B cell (primary cell): Measurements from ENCODE around the gene BLTP1. TPM values are rescaled to one million over a fixed set of nuclear protein-coding genes. Genes with fewer than 3 reads are reported as not detected.
"Not testable (repeated sequence)": the region's sequence is repeated elsewhere in the genome, so short reads cannot be mapped to it uniquely, and the experiment has no call there.

Experiments
- ATAC-seq: fragments of 200-7000 bp; cut with Tn5 transposase; one replicate; pipeline ENCODE4 v1.10.0; 2021; ENCODE audit warnings: low read depth, mild to moderate bottlenecking, moderate number of reproducible peaks, moderate library complexity
- CTCF ChIA-PET: fragments of 350-600 bp; sonication (Branson Sonifier 250); formaldehyde crosslinking; loops from one replicate; lab custom pipeline; 2021; ENCODE audit warnings: antibody characterized with exemption, inconsistent platforms; lab: Charles Lee
- POLR2A ChIA-PET: fragments of 350-600 bp; sonication (Branson Sonifier 250); formaldehyde crosslinking; loops from one replicate; lab custom pipeline; 2021; ENCODE audit warnings: antibody characterized with exemption; lab: Charles Lee
- DNase-seq: peaks from one replicate; pipeline ENCODE4 v3.0.0; 2013
- H2AFZ ChIP-seq: 2 replicates; pipeline ENCODE4 v1.6.1; 2012; ENCODE audit warnings: mild to moderate bottlenecking, low read depth, low read length; ENCODE audit not compliant: insufficient read depth, poor library complexity, severe bottlenecking
- H3K27ac ChIP-seq, 2 donors: 1 replicate in 1 of 2; 2 replicates in 1 of 2; pipeline ENCODE4 v1.5.1; 2012 to 2013; ENCODE audit warnings: low read length in 2 of 2, mild to moderate bottlenecking in 2 of 2, moderate library complexity in 1 of 2
- H3K27me3 ChIP-seq, 4 experiments: fragments of 200-600 bp in 1 of 4; sonication (generic) in 1 of 4; replicated peaks in 1 of 4; 1 replicate in 2 of 4; 2 replicates in 2 of 4; pipeline versions ENCODE4 v1.6.1 to v1.7.0; 2013 to 2016; ENCODE audit warnings: low read length in 3 of 4, mild to moderate bottlenecking in 2 of 4, mixed read lengths in 1 of 4, moderate library complexity in 1 of 4; ENCODE audit not compliant: insufficient read depth in 4 of 4, control insufficient read depth in 3 of 4; ENCODE audit errors: control extremely low read depth in 1 of 4
- H3K36me3 ChIP-seq, 2 experiments: replicated peaks in 1 of 2; 1 replicate in 1 of 2; 2 replicates in 1 of 2; pipeline versions ENCODE4 v1.6.1 to v1.7.1; 2013; ENCODE audit warnings: low read length in 1 of 2; ENCODE audit not compliant: insufficient read depth in 2 of 2, control insufficient read depth in 1 of 2; ENCODE audit errors: control extremely low read depth in 1 of 2, extremely low read depth in 1 of 2
- H3K4me1 ChIP-seq, 2 donors: fragments of 200-600 bp in 1 of 2; sonication (generic) in 1 of 2; 1 replicate in 1 of 2; 2 replicates in 1 of 2; pipeline versions ENCODE4 v1.5.1 to v1.6.1; 2013 to 2017; ENCODE audit warnings: low read length in 2 of 2; ENCODE audit not compliant: control insufficient read depth in 2 of 2, insufficient read depth in 2 of 2
- H3K4me2 ChIP-seq: replicated peaks from 2 replicates; pipeline ENCODE3; 2012; ENCODE audit warnings: mild to moderate bottlenecking, low read depth, low read length; ENCODE audit not compliant: poor library complexity, severe bottlenecking
- H3K4me3 ChIP-seq, 5 experiments: fragments of 200-600 bp in 1 of 5; sonication (generic) in 1 of 5; 1 replicate in 3 of 5; 2 replicates in 2 of 5; pipeline versions ENCODE4 v1.5.1 to v1.7.0; 2011 to 2016; ENCODE audit warnings: low read length in 4 of 5, mild to moderate bottlenecking in 4 of 5, low read depth in 2 of 5, control low read depth in 1 of 5, moderate library complexity in 1 of 5; ENCODE audit not compliant: insufficient read depth in 1 of 5; ENCODE audit errors: control extremely low read depth in 1 of 5, extremely low read depth in 1 of 5
- H3K79me2 ChIP-seq: fragments of 200-600 bp; sonication (generic); one replicate; pipeline ENCODE4 v1.6.0; 2016; ENCODE audit warnings: low read length; ENCODE audit not compliant: control insufficient read depth, insufficient read depth
- H3K9ac ChIP-seq: fragments of 200-600 bp; sonication (generic); 2 replicates; pipeline ENCODE4 v1.6.1; 2017; ENCODE audit warnings: mild to moderate bottlenecking, low read length, moderate library complexity
- H3K9me3 ChIP-seq, 3 donors: one replicate each; pipeline versions ENCODE4 v1.6.1 to v1.7.1; 2013; ENCODE audit warnings: low read length in 2 of 3; ENCODE audit not compliant: control insufficient read depth in 2 of 3, insufficient read depth in 1 of 3; ENCODE audit errors: control extremely low read depth in 1 of 3
- H4K20me1 ChIP-seq: 2 replicates; pipeline ENCODE4 v1.6.0; 2012; ENCODE audit warnings: mild to moderate bottlenecking, low read length; ENCODE audit not compliant: insufficient read depth, control insufficient read depth, poor library complexity, severe bottlenecking
- H3K27ac Mint-ChIP-seq: one replicate; pipeline ENCODE4 v1.8.0; 2021; ENCODE audit warnings: mixed read lengths
- H3K27me3 Mint-ChIP-seq: one replicate; pipeline ENCODE4 v1.8.0; 2021; ENCODE audit warnings: mixed read lengths
- H3K4me1 Mint-ChIP-seq: one replicate; pipeline ENCODE4 v1.8.0; 2021; ENCODE audit warnings: mixed read lengths
- H3K4me3 Mint-ChIP-seq: one replicate; pipeline ENCODE4 v1.8.0; 2021; ENCODE audit warnings: mixed read lengths
- H3K9me3 Mint-ChIP-seq: one replicate; pipeline ENCODE4 v1.8.0; 2022; ENCODE audit warnings: mixed read lengths; ENCODE audit not compliant: insufficient read depth
- EZH2 ChIP-seq: IDR thresholded peaks from 2 replicates; pipeline ENCODE4 v1.6.1; 2012; ENCODE audit warnings: borderline replicate concordance, low read depth, mild to moderate bottlenecking, moderate library complexity, low read length; ENCODE audit not compliant: insufficient read depth, poor library complexity, severe bottlenecking
- WGBS: methylation state at CpG from one replicate; pipeline ENCODE4 v1.1.5; 2013; ENCODE audit warnings: missing lambda C conversion rate; ENCODE audit not compliant: insufficient coverage; 5-methylcytosine and 5-hydroxymethylcytosine counted together
- intact Hi-C: fragments of 100-400 bp; cut with micrococcal nuclease; formaldehyde crosslinking; loops from one replicate; pipeline ENCODE4 v1.10.0; 2022
- polyA plus RNA-seq: library from polyadenylated mRNA; depleted of rRNA; stranded (reverse); fragments of >200 nt; gene quantifications from 2 replicates; pipeline ENCODE4 v1.2.3, GENCODE V29; 2012
- total RNA-seq, 2 donors: library from RNA; stranded (reverse); fragments of 120-200 nt in 1 of 2; gene quantifications; 1 replicate in 1 of 2; 2 replicates in 1 of 2; pipeline versions ENCODE4 v1.2.3 to v1.2.4, GENCODE V29; 2013 to 2022
- TF ChIP-seq, protein P1 (sequence below): fragments of 200-600 bp; IDR thresholded peaks from one replicate; pipeline ENCODE4 v1.8.0; 2022; ENCODE audit warnings: antibody characterized with exemption, mild to moderate bottlenecking

The BLTP1 gene
- total and polyA plus RNA-seq, 2 donors (not counting 1 experiment from before 2014, with no cell fraction given), result 24.5 to 86.3 TPM

DNA sequence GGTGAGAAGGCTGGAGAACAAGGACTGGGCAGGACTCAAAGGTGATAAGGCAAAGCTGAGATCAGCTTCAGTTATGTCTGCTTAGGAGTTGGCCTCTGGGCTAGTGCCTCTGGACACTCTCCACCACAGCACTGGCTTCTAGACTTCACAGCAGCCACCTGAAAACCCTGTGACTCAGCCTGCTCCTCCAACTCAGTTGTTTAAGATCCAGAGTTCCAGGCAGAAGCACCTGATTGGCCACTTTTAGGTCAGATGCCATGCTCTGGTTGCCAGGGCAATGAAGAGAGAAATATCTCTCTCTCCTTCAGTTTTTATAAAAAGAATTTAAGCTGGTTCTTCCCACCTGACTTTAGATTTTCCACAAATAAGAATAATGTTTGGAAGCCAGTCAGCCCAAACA, 47.9 kb upstream of the BLTP1 start:
- POLR2A ChIA-PET, result no interaction called here

DNA sequence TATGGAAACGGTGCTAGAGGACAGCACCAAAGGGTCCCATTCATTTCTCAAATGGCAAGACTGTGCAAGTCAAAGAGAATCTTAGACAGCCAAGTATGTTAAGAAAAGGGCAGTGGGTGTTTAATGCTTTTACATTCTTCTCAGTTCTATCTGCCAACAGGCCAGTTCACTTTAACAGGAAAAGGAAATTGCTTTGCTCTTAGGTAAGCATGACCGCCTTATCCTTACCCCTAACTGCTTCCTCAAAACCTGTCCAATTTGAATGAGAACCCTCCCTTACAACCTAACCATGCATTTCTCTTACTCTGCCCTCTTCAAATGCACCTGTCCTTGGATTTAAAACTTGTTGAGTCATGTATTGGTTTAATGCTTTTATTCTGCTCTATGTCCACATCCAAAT, 44.5 kb upstream of the BLTP1 start:
- intact Hi-C loops, result no loop called here
- TF ChIP-seq EZH2, result no peak
- TF ChIP-seq, protein P1, sequence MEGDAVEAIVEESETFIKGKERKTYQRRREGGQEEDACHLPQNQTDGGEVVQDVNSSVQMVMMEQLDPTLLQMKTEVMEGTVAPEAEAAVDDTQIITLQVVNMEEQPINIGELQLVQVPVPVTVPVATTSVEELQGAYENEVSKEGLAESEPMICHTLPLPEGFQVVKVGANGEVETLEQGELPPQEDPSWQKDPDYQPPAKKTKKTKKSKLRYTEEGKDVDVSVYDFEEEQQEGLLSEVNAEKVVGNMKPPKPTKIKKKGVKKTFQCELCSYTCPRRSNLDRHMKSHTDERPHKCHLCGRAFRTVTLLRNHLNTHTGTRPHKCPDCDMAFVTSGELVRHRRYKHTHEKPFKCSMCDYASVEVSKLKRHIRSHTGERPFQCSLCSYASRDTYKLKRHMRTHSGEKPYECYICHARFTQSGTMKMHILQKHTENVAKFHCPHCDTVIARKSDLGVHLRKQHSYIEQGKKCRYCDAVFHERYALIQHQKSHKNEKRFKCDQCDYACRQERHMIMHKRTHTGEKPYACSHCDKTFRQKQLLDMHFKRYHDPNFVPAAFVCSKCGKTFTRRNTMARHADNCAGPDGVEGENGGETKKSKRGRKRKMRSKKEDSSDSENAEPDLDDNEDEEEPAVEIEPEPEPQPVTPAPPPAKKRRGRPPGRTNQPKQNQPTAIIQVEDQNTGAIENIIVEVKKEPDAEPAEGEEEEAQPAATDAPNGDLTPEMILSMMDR, result no peak
- H3K79me2 ChIP-seq, result no peaks in the 10 kb centered on the region
- DNase-seq (no peak), ATAC-seq (no peak)
- H3K9me3 ChIP-seq, result no peaks in the 10 kb centered on the region
- ChIA-PET POLR2A (no interaction called here), CTCF (no interaction called here)
- H3K9ac ChIP-seq, result no peak overlapping the region
- no peaks in the 10 kb centered on the region for H3K4me1 ChIP-seq
- Mint-ChIP-seq H3K9me3 (no peaks in the 10 kb centered on the region), H3K4me3 (no peak overlapping the region), H3K4me1 (peaks cover 6% of the 10 kb centered on the region), H3K27me3 (peaks cover 18% of the 10 kb centered on the region), H3K27ac (no peak overlapping the region)
- no peaks in the 10 kb centered on the region for H3K36me3 ChIP-seq
- H3K27ac ChIP-seq, result no peak overlapping the region
- no peaks in the 10 kb centered on the region for H4K20me1 ChIP-seq
- no peaks in the 10 kb centered on the region for H3K27me3 ChIP-seq
- H3K4me3 ChIP-seq, result no peak overlapping the region
- no peak overlapping the region for H3K4me2 ChIP-seq
- WGBS, result 88% methylated on average over 1 of the region's 2 CpGs
- H2AFZ ChIP-seq, result no peak overlapping the region

More for the DNA sequence above, 47.9 kb upstream of the BLTP1 start:
- H3K36me3 ChIP-seq, result no peaks in the 10 kb centered on the region
- H3K9me3 ChIP-seq, result no peaks in the 10 kb centered on the region
- ATAC-seq, result no peak
- no peaks in the 10 kb centered on the region for H3K79me2 ChIP-seq
- no peak overlapping the region for H2AFZ ChIP-seq
- Mint-ChIP-seq H3K4me1 (peaks cover 6% of the 10 kb centered on the region), H3K4me3 (no peak overlapping the region), H3K27me3 (peaks cover 23% of the 10 kb centered on the region), H3K9me3 (no peaks in the 10 kb centered on the region), H3K27ac (no peak overlapping the region)
- H3K4me3 ChIP-seq, result no peak overlapping the region
- no peak for DNase-seq
- CTCF ChIA-PET, result no interaction called here
- TF ChIP-seq, protein P1, result no peak
- TF ChIP-seq EZH2, result no peak
- no peak overlapping the region for H3K4me2 ChIP-seq
- H3K9ac ChIP-seq, result no peak overlapping the region
- intact Hi-C loops, result no loop called here
- no peaks in the 10 kb centered on the region for H4K20me1 ChIP-seq
- peaks cover 0 to 6% (median 3%) of the 10 kb centered on the region in 4 experiments for H3K27me3 ChIP-seq
- H3K4me1 ChIP-seq, result no peaks in the 10 kb centered on the region
- no peak overlapping the region for H3K27ac ChIP-seq

DNA sequence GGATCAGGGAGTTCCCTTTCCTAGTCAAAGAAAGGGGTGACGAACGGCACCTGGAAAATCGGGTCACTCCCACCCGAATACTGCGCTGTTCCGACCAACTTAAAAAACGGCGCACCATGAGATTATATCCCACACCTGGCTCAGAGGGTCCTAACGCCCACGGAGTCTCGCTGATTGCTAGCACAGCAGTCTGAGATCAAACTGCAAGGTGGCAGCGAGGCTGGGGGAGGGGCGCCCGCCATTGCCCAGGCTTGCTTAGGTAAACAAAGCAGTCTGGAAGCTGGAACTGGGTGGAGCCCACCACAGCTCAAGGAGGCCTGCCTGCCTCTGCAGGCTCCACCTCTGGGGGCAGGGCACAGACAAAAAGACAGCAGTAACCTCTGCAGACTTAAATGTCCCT, 41.8 kb upstream of the BLTP1 start:
- H3K4me3 Mint-ChIP-seq, H3K4me2 ChIP-seq, H3K9me3 ChIP-seq, ATAC-seq, POLR2A ChIA-PET, H2AFZ ChIP-seq, H3K36me3 ChIP-seq, H3K4me3 ChIP-seq, DNase-seq, H3K27me3 ChIP-seq, H4K20me1 ChIP-seq, H3K9ac ChIP-seq, H3K27ac Mint-ChIP-seq, H3K9me3 Mint-ChIP-seq, CTCF ChIA-PET, H3K27ac ChIP-seq, H3K4me1 ChIP-seq, H3K79me2 ChIP-seq, intact Hi-C loops, H3K4me1 Mint-ChIP-seq: not testable (repeated sequence)
- WGBS, result 98% methylated on average over 10 of the region's 14 CpGs
- peaks cover 11% of the 10 kb centered on the region for H3K27me3 Mint-ChIP-seq
